Esophagus (tissue), 2 donors: ENCODE data around the gene UBA6. TPM values are rescaled to one million over a fixed set of nuclear protein-coding genes. Genes with fewer than 3 reads are reported as not detected.

ENCODE experiments used
- H3K27ac ChIP-seq, 2 donors: one replicate each; pipeline ENCODE4 v1.5.1; 2013; ENCODE audit warnings: low read depth in 2 of 2, mild to moderate bottlenecking in 2 of 2, inconsistent platforms in 1 of 2, low read length in 1 of 2, moderate library complexity in 1 of 2
- H3K27me3 ChIP-seq, 2 donors: one replicate each; pipeline ENCODE4 v1.6.1; 2013; ENCODE audit warnings: low read length in 2 of 2, control low read depth in 1 of 2, mild to moderate bottlenecking in 1 of 2; ENCODE audit not compliant: insufficient read depth in 2 of 2, control insufficient read depth in 1 of 2
- H3K36me3 ChIP-seq, 2 donors: one replicate each; pipeline ENCODE4 v1.6.1; 2013; ENCODE audit warnings: low read length in 1 of 2; ENCODE audit not compliant: control insufficient read depth in 2 of 2, insufficient read depth in 2 of 2
- H3K4me1 ChIP-seq, 2 donors: one replicate each; pipeline ENCODE4 v1.6.1; 2013; ENCODE audit warnings: low read length in 1 of 2; ENCODE audit not compliant: control insufficient read depth in 2 of 2, insufficient read depth in 2 of 2
- H3K4me3 ChIP-seq, 2 donors: one replicate each; pipeline ENCODE4 v1.5.1; 2013; ENCODE audit warnings: low read length in 2 of 2, mild to moderate bottlenecking in 2 of 2, low read depth in 1 of 2, moderate library complexity in 1 of 2
- H3K9me3 ChIP-seq, 2 donors: one replicate each; pipeline ENCODE4 v1.6.1; 2013; ENCODE audit warnings: mild to moderate bottlenecking in 2 of 2, low read depth in 1 of 2, low read length in 1 of 2, moderate library complexity in 1 of 2; ENCODE audit not compliant: control insufficient read depth in 2 of 2, insufficient read depth in 1 of 2
- WGBS, 2 donors: extraction: QIAGEN DNeasy Blood & Tissue Kit; methylation state at CpG; one replicate each; pipeline ENCODE4 v1.1.7; 2013; 5-methylcytosine and 5-hydroxymethylcytosine counted together
- polyA plus RNA-seq, 2 donors: library from polyadenylated mRNA; stranded (reverse); fragments of 200-250 nt; gene quantifications; one replicate each; pipeline ENCODE4 v1.2.3, GENCODE V29; 2013
- donor health status: healthy with polysubstance abuse.
- donor health status: Bipolar disorder and iron deficiency.

Gene UBA6
- polyA plus RNA-seq, 2 donors: 8.1 to 10.2 TPM

DNA sequence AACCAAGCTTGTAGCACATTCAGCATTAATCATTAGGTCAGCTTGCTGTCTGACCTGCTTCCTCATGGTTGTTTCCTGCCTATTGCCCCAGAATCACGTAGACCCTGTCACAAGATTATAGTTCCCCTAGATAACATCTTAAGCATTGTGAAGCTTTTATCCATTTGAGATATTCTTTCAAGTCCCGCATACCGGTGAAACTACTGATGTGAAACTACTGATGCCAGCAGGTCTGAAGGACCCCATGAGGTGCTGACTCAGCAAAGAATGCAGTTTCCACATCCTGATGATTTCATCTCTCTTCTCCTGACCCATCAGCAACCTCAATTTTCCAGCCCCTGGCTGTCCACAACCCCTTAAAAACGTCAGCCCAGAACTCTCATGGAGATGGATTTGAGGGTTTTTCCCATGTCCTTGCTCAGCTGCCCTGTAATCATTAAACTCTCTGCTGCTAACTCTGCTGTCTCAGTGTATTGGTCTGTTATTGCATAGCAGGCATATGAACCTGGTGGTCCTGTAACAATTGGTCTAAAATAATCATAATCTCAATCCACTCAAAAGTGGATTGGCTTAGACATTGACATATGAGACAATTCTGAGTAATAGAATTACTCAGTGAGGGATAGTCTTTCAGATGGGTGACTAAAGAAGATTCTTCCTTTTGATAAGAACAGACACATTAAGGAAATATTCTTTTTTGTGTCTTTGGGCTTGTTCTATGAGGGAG, 26.3 kb upstream of the UBA6 start:
- no peak overlapping the region for H3K4me3 ChIP-seq
- H3K27me3 ChIP-seq: no peaks in the 10 kb centered on the region
- peaks cover 2 to 4% of the 10 kb centered on the region in 2 donors for H3K4me1 ChIP-seq
- 65 to 75% methylated on average over 4 of the region's 4 CpGs for WGBS, 2 donors
- H3K9me3 ChIP-seq: no peaks in the 10 kb centered on the region
- no peak overlapping the region for H3K27ac ChIP-seq
- H3K36me3 ChIP-seq: no peaks in the 10 kb centered on the region

DNA sequence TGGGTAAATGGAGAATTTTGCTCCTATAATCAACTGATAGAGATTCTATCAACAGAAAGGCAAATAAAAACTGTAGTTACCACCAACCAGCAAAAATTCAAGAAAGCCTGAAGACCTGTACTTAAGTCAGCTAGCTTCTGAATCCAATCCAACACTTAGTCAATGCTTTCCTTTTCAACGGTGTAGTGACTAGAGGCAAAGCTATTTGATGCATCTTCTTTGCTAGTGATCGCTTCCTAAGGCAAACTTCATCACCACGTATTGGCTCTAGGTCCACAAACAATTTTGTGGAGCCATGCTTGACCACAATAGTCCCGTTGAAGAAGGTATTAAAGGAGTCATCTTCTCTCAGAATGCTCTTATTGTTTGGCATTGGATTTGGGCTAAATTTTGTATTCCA, 25.0 kb upstream of the UBA6 start:
- WGBS, 2 donors: 53 to 69% methylated on average over 4 of the region's 4 CpGs

DNA sequence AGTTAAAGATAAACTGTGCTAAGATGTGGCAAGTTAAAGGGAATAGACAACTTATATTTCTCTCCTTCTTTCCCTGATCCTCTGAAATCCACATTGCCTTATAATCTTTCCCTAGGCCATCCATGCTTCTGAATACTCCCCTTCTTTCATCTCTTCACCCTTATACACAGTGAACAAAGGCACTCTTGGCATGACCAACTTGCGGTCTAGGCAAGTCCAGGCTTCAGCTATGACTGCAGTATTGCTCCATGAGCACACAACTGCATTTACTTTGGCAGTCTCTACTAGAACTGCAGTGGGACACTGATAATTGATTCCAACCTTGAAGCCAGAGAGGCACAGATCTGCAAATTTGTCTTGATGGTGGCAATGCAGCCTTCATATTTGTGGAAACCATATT, 24.2 kb upstream of the UBA6 start:
- H3K4me3 ChIP-seq: no peak overlapping the region
- no peaks in the 10 kb centered on the region for H3K27me3 ChIP-seq
- no peaks in the 10 kb centered on the region for H3K36me3 ChIP-seq
- 59 to 66% methylated on average over 1 of the region's 1 CpG for WGBS, 2 donors
- no peaks in the 10 kb centered on the region for H3K9me3 ChIP-seq
- H3K27ac ChIP-seq: no peak overlapping the region
- H3K4me1 ChIP-seq: peaks cover 2 to 4% of the 10 kb centered on the region in 2 donors

More for the DNA sequence above, 25.0 kb upstream of the UBA6 start:
- no peaks in the 10 kb centered on the region for H3K27me3 ChIP-seq
- no peak overlapping the region for H3K4me3 ChIP-seq
- H3K36me3 ChIP-seq: no peaks in the 10 kb centered on the region
- H3K4me1 ChIP-seq: peaks cover 2 to 4% of the 10 kb centered on the region in 2 donors
- no peak overlapping the region for H3K27ac ChIP-seq
- H3K9me3 ChIP-seq: no peaks in the 10 kb centered on the region

DNA sequence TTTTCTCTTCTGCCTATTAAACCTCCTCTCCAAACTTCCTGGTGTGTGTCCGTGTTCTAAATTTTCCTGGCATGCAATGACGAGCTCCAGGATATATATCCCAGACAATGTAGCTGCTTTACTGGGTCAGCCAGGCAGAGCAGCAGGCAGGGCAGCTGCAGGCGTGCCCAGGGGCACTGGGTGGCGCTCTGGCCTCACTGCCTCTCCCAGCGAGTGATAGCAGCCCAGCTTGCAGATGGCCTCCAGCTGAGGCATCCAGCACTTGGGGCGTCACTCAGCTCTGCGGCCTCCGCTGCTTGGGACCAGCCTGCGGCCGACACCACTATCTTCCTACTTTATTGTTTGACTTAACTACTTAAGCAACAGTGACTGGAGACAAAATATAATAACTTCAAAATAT, 23.0 kb upstream of the UBA6 start:
- H3K9me3 ChIP-seq: no peaks in the 10 kb centered on the region
- H3K27me3 ChIP-seq: no peaks in the 10 kb centered on the region
- H3K36me3 ChIP-seq: no peaks in the 10 kb centered on the region
- H3K4me1 ChIP-seq: peaks cover 2 to 4% of the 10 kb centered on the region in 2 donors
- WGBS, 2 donors: 75 to 82% methylated on average over 10 of the region's 10 CpGs
- H3K4me3 ChIP-seq: no peak overlapping the region
- H3K27ac ChIP-seq: peak overlapping the region in 1 of 2 donors; percentile 7

DNA sequence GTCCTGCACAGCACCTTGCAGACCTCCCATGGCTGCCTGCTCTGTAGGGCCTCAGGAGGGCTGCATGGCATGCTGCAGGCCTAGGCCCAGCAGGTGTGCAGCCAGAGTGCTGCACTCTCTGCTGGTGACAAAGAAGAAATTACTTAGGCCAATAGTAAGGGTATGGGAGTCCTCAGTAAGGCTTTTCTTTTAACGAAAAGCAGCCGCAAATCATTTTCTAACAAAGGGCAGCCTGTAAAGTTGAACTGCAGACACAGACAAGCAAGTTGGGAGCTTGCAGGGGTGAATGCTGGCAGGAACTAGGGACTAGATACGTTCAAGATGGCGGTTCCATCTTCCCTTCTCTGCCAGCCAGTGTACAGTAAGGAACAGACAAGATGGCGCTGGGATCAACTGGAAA, 22.4 kb upstream of the UBA6 start:
- H3K36me3 ChIP-seq: no peaks in the 10 kb centered on the region
- no peaks in the 10 kb centered on the region for H3K9me3 ChIP-seq
- H3K27me3 ChIP-seq: no peaks in the 10 kb centered on the region
- H3K4me1 ChIP-seq: peaks cover 2 to 4% of the 10 kb centered on the region in 2 donors
- WGBS, 2 donors: 92 to 98% methylated on average over 5 of the region's 5 CpGs
- no peak overlapping the region for H3K27ac ChIP-seq
- H3K4me3 ChIP-seq: no peak overlapping the region

DNA sequence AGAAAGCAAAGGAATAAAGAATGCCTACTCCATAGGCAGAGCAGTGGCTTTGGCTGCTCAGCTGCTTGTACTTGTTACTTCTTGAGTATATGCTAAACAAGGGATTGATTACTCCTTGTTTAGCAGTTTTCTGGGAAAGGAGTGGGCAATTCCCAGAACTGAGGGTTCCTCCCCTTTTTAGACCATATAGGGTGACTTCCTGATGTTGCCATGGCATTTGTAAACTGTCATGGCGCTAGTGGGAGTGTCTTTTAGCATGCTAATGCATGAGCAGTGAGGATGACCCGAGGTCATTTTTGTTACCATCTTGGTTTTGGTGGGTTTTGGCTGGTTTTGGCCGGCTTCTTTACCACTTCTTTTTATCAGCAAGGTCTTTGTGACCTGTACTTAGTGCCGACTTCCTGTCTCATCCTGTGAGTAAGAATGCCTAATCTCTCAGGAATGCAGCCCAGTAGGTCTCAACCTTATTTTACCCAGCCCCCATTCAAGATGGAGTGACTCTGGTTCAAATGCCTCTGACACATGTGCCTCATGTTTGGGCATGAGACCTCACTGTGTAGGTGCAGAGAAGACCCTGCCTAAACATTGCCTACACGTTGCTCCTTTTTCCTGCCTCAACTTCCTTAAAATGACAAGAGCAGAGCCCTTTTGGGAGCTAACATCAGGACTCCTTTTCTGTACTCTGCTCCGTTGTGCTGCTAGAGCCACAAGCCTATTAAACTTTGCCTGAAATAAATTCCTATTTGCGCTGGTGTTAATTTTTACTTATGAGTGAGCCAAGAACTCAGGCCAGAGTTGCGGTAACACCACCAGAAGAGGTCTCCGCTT, 21.0 kb upstream of the UBA6 start:
- Histone ChIP-seq H3K4me3 (no peak overlapping the region), H3K36me3 (peaks cover 0 to 2% of the 10 kb centered on the region in 2 donors), H3K4me1 (peaks cover 2 to 4% of the 10 kb centered on the region in 2 donors), H3K27ac (no peak overlapping the region), H3K9me3 (no peaks in the 10 kb centered on the region), H3K27me3 (no peaks in the 10 kb centered on the region)
- 76 to 80% methylated on average over 9 of the region's 9 CpGs for WGBS, 2 donors

DNA sequence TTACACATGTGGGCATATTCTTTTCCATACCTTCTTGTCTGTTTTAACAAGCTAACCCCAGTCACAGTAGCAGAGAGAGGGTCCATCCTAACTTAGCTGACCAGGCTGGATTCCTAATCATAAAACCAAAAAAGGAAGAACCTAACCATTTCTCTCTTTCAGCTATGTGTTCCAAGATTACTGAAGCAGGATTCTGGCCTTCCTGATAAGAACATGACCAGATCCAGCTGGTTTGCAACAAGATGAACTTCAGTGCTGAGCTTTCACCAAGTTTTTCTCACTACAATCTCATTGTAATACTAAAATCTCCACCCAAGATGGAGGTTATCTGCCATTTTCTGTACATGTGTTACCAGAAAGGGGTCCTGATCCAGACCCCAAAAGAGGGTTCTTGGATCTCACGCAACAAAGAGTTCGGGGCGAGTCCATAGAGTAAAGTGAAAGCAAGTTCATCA, 20.4 kb upstream of the UBA6 start:
- Histone ChIP-seq H3K27ac (peak overlapping the region in 1 of 2 donors; percentile 37), H3K4me3 (no peak overlapping the region), H3K36me3 (peaks cover 0 to 3% of the 10 kb centered on the region in 2 donors), H3K4me1 (peaks cover 2 to 4% of the 10 kb centered on the region in 2 donors), H3K27me3 (no peaks in the 10 kb centered on the region), H3K9me3 (no peaks in the 10 kb centered on the region)
- WGBS, 2 donors: 82 to 86% methylated on average over 3 of the region's 3 CpGs

DNA sequence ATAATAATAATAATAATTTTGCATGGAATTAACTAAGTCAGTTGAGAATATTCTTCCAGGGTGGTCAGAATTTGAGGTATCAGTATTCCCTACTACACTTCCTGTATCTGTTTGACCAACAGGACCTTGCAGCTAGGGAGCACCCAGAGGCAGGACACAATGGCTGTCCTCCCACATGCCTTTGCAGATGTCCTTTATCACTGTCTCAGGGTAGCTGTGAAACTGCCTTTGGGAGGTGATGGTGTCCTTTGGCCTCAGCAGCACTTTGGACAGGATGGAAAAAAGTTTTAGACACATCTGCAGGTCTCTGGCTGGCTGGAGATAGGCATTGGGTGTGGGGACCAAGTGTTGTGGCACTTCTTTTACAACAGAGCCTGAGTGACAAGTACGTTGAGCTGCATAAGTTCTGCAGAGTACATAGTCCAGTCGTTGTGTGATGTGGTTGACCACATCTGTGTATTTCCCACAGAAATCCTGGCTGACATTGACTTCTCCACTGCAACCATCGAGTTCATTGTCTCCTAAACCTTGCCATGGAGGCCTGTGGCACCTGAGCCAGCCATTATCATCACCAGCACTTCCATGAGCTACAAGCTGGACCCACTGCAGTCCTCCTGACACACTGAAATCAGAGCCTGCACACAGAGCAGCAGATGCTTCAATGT, 19.1 kb upstream of the UBA6 start:
- WGBS, 2 donors: 82 to 97% methylated on average over 3 of the region's 3 CpGs
- peaks cover 0 to 3% of the 10 kb centered on the region in 2 donors for H3K36me3 ChIP-seq
- no peak overlapping the region for H3K27ac ChIP-seq
- H3K4me1 ChIP-seq: peaks cover 2 to 4% of the 10 kb centered on the region in 2 donors
- no peaks in the 10 kb centered on the region for H3K27me3 ChIP-seq
- H3K4me3 ChIP-seq: no peak overlapping the region
- H3K9me3 ChIP-seq: no peaks in the 10 kb centered on the region

DNA sequence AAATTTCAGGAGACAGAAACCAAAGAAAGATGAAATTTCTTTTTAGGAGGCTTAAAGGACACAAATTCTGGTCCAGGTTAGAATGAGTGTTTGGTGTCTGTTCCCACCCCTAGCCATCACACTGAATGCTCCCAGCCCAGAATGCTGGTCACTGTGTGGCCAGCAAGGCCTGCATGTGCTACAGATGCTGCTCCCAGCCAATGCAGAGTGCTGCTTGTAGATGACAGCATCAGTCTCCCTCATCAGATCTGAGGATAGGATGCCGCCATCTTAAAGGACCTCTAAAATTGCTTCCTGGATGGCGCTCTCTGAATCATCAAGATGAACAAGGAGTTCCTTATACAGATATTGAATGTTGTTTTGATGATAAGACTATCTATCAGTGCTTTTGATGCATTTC, 17.9 kb upstream of the UBA6 start:
- WGBS, 2 donors: 96 to 98% methylated on average over 2 of the region's 2 CpGs
- Histone ChIP-seq H3K27me3 (no peaks in the 10 kb centered on the region), H3K9me3 (no peaks in the 10 kb centered on the region), H3K36me3 (peaks cover 0 to 3% of the 10 kb centered on the region in 2 donors), H3K4me3 (no peak overlapping the region), H3K27ac (no peak overlapping the region), H3K4me1 (peaks cover 3 to 4% of the 10 kb centered on the region in 2 donors)
